WTC11 (cell line): ENCODE results near the gene PCDHGA1. TPM values are rescaled to one million over a fixed set of nuclear protein-coding genes. Genes with fewer than 3 reads are reported as not detected.

Experiments used
- ATAC-seq: fragments of 200-7000 bp; cut with Tn5 transposase; 2 replicates; pipeline ENCODE4 v1.10.0; 2021; ENCODE audit warnings: mild to moderate bottlenecking, moderate library complexity
- CTCF ChIA-PET: fragments of 300-600 bp; sonication (Branson Sonifier 250); formaldehyde crosslinking; loops from one replicate; lab custom pipeline; 2021; ENCODE audit warnings: antibody characterized with exemption; lab: Charles Lee
- POLR2A ChIA-PET: fragments of 350-600 bp; sonication (Branson Sonifier 250); formaldehyde crosslinking; loops from one replicate; lab custom pipeline; 2021; ENCODE audit warnings: antibody characterized with exemption; lab: Charles Lee
- DNase-seq: peaks from one replicate; pipeline ENCODE4 v3.0.0; 2021; ENCODE audit warnings: low spot score
- H3K27ac Mint-ChIP-seq: 2 replicates; pipeline ENCODE4 v1.8.0; 2021; ENCODE audit warnings: mixed read lengths
- H3K27me3 Mint-ChIP-seq: 2 replicates; pipeline ENCODE4 v1.8.0; 2021; ENCODE audit warnings: low read depth, mild to moderate bottlenecking, moderate library complexity, mixed read lengths
- H3K36me3 Mint-ChIP-seq: 2 replicates; pipeline ENCODE4 v1.8.0; 2021; ENCODE audit warnings: mixed read lengths
- H3K4me1 Mint-ChIP-seq: 2 replicates; pipeline ENCODE4 v1.8.0; 2022; ENCODE audit warnings: mixed read lengths
- H3K4me3 Mint-ChIP-seq: 2 replicates; pipeline ENCODE4 v1.8.0; 2021; ENCODE audit warnings: mild to moderate bottlenecking, moderate library complexity, mixed read lengths
- H3K9me3 Mint-ChIP-seq: 2 replicates; pipeline ENCODE4 v1.8.0; 2021; ENCODE audit warnings: mixed read lengths
- E2F4 ChIP-seq: sonication (generic); formaldehyde crosslinking; IDR thresholded peaks from 2 replicates; pipeline ENCODE4 v1.8.1; 2022; ENCODE audit warnings: low read depth, mild to moderate bottlenecking, moderate library complexity, missing genetic modification reagents, borderline replicate concordance
- ERG ChIP-seq: fragments of 250-450 bp; sonication (Bioruptor Pico); IDR thresholded peaks from 2 replicates; pipeline ENCODE4 v1.8.0; 2021; ENCODE audit warnings: mild to moderate bottlenecking
- ETV6 ChIP-seq: sonication (generic); formaldehyde crosslinking; IDR thresholded peaks from 2 replicates; pipeline ENCODE4 v1.8.1; 2022; ENCODE audit warnings: mild to moderate bottlenecking, missing genetic modification reagents
- FOXK1 ChIP-seq: sonication (generic); formaldehyde crosslinking; IDR thresholded peaks from 2 replicates; pipeline ENCODE4 v1.8.0; 2022; ENCODE audit warnings: mild to moderate bottlenecking, moderate library complexity, missing genetic modification reagents
- FOXP4 ChIP-seq: sonication (generic); formaldehyde crosslinking; IDR thresholded peaks from 2 replicates; pipeline ENCODE4 v1.8.0; 2022; ENCODE audit warnings: mild to moderate bottlenecking, missing genetic modification reagents
- GABPB1 ChIP-seq: sonication (generic); formaldehyde crosslinking; IDR thresholded peaks from 2 replicates; pipeline ENCODE4 v1.8.1; 2023; ENCODE audit warnings: mild to moderate bottlenecking, missing genetic modification reagents
- IRF2 ChIP-seq: sonication (generic); formaldehyde crosslinking; IDR thresholded peaks from 2 replicates; pipeline ENCODE4 v1.8.0; 2022; ENCODE audit warnings: low read depth, missing genetic modification reagents, borderline replicate concordance
- MAX ChIP-seq: sonication (generic); formaldehyde crosslinking; IDR thresholded peaks from 2 replicates; pipeline ENCODE4 v1.8.0; 2022; ENCODE audit warnings: mild to moderate bottlenecking, missing genetic modification reagents
- NFYB ChIP-seq: sonication (generic); formaldehyde crosslinking; conservative IDR thresholded peaks from 2 replicates; pipeline ENCODE4 v1.8.0; 2022; ENCODE audit warnings: low read depth, missing genetic modification reagents
- OVOL2 ChIP-seq: fragments of 250-450 bp; sonication (Bioruptor Pico); IDR thresholded peaks from 2 replicates; pipeline ENCODE4 v1.9.0; 2021; ENCODE audit warnings: mild to moderate bottlenecking, borderline replicate concordance
- PRDM15 ChIP-seq: sonication (generic); formaldehyde crosslinking; IDR thresholded peaks from 2 replicates; pipeline ENCODE4 v1.8.0; 2022; ENCODE audit warnings: missing genetic modification reagents
- PRRX2 ChIP-seq: fragments of 250-450 bp; sonication (Bioruptor Pico); IDR thresholded peaks from 2 replicates; pipeline ENCODE4 v1.8.0; 2021; ENCODE audit warnings: mild to moderate bottlenecking
- SP1 ChIP-seq: sonication (generic); formaldehyde crosslinking; conservative IDR thresholded peaks from 2 replicates; pipeline ENCODE4 v1.8.1; 2022; ENCODE audit warnings: missing genetic modification reagents
- TEAD1 ChIP-seq: sonication (generic); formaldehyde crosslinking; IDR thresholded peaks from 2 replicates; pipeline ENCODE4 v1.8.0; 2022; ENCODE audit warnings: mild to moderate bottlenecking, missing genetic modification reagents
- TP53 ChIP-seq: sonication (generic); formaldehyde crosslinking; IDR thresholded peaks from 2 replicates; pipeline ENCODE4 v1.8.1; 2023; ENCODE audit warnings: mild to moderate bottlenecking, missing genetic modification reagents
- ZBTB43 ChIP-seq: sonication (generic); formaldehyde crosslinking; IDR thresholded peaks from 2 replicates; pipeline ENCODE4 v1.8.1; 2023; ENCODE audit warnings: mild to moderate bottlenecking, missing genetic modification reagents
- ZNF232 ChIP-seq: sonication (generic); formaldehyde crosslinking; IDR thresholded peaks from 2 replicates; pipeline ENCODE4 v1.8.0; 2022; ENCODE audit warnings: mild to moderate bottlenecking, missing genetic modification reagents
- ZNF263 ChIP-seq: sonication (generic); formaldehyde crosslinking; IDR thresholded peaks from 2 replicates; pipeline ENCODE4 v1.8.1; 2022; ENCODE audit warnings: low read depth, mild to moderate bottlenecking, moderate library complexity, missing genetic modification reagents
- ZNF416 ChIP-seq: fragments of 250-450 bp; sonication (Bioruptor Pico); IDR thresholded peaks from 2 replicates; pipeline ENCODE4 v1.9.0; 2021; ENCODE audit warnings: mild to moderate bottlenecking, inconsistent platforms
- total RNA-seq: library from RNA; stranded (reverse); gene quantifications from 3 replicates; pipeline ENCODE4 v1.2.3, GENCODE V29; 2021

PCDHGA1 gene
- total RNA-seq, 1 experiment from 2014 or later: 1.5 TPM

- peak; percentile 69 for DNase-seq
- Mint-ChIP-seq H3K4me3 (peak overlapping the region; percentile 87), H3K27ac (peak overlapping the region; percentile 94), H3K4me1 (peaks cover 49% of the 10 kb centered on the region), H3K27me3 (no peaks in the 10 kb centered on the region), H3K36me3 (peaks cover 25% of the 10 kb centered on the region), H3K9me3 (no peaks in the 10 kb centered on the region)
- ChIA-PET CTCF (interaction anchor here (0.5 to 10.5 kb wide), 45 partner anchors 8 to 1393 kb away, joined by 3 to 131 read pairs (median 6); partner anchors contain the start of genes DIAPH1, PCDHB10, PCDHB14 and PCDHB15), POLR2A (interaction anchor here (0.6 to 2.5 kb wide), 15 partner anchors 8 to 194 kb away, joined by 3 to 10 read pairs (median 4); partner anchors contain the start of genes PCDHGA10, PCDHGA11, PCDHGA12 and PCDHGB7)
- ATAC-seq: peak; percentile 38
- TF ChIP-seq PRDM15 (peak; percentile 77), TEAD1 (CRISPR knock-in tag) (peak; percentile 58; the same call in 1 of the 2 replicates), ZNF263 (CRISPR knock-in tag) (no peak), TP53 (CRISPR knock-in tag) (0 out of 2 replicates have a peak, but pooled peaks have one; percentile 51), ERG (CRISPR knock-in tag) (no peak), FOXK1 (no peak), PRRX2 (CRISPR knock-in tag) (no peak), E2F4 (no peak), OVOL2 (no peak), ZNF416 (CRISPR knock-in tag) (no peak), ETV6 (CRISPR knock-in tag) (peak; percentile 75; the same call in 1 of the 2 replicates), ZBTB43 (CRISPR knock-in tag) (no peak), MAX (CRISPR knock-in tag) (no peak; the same call in 1 of the 2 replicates), GABPB1 (CRISPR knock-in tag) (no peak), FOXP4 (CRISPR knock-in tag) (peak; percentile 39; the same call in 1 of the 2 replicates), ZNF232 (no peak), SP1 (CRISPR knock-in tag) (peak; percentile 26; the same call in 1 of the 2 replicates), NFYB (no peak), IRF2 (no peak)
These were observed 183.5 kb downstream of the PCDHGA1 start for GRCh38 chr5:141513627-141514329.
